CMK (cell line): ENCODE measurements around the gene PLEKHG7.
"Not testable (repeated sequence)": the region's sequence is repeated elsewhere in the genome, so short reads cannot be mapped to it uniquely, and the experiment has no call there.

Experiments
- DNase-seq: peaks from one replicate; pipeline ENCODE4 v3.0.0-alpha.2; 2010; ENCODE audit warnings: low read depth

The PLEKHG7 gene, protein sequence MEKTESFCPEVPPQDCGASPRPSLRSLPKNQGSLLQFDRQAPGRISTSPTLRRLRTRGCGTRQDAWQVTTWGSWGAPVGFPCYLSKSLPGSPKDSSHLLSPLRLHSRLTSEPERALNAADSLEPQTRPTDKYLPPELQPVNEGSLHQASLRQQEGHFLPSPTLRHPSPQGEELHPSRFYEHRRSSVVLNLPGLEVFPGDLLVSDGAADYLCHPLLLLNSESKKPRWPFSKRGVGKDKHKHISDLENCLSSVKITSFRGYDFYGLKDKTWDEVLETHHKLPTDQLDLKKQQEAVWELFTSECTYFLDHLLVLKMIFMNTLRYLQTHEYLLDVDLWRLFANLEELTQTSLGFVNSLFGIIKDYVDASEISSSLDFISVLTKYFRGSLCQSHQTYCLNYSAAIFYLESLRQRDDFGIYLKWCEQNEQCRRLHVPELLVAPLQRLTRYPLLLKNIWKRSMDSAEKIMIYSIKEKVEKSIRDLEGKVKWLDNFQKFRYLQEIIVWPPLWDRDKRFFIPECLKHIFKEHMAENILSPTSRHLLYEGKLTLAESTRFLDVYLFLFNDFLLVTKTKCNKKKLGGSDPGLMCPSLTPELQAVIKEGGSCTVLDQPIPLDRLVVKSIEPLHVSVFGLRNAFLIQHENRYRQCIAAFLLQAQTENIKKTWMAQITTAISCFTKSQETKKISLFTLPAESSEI

DNA sequence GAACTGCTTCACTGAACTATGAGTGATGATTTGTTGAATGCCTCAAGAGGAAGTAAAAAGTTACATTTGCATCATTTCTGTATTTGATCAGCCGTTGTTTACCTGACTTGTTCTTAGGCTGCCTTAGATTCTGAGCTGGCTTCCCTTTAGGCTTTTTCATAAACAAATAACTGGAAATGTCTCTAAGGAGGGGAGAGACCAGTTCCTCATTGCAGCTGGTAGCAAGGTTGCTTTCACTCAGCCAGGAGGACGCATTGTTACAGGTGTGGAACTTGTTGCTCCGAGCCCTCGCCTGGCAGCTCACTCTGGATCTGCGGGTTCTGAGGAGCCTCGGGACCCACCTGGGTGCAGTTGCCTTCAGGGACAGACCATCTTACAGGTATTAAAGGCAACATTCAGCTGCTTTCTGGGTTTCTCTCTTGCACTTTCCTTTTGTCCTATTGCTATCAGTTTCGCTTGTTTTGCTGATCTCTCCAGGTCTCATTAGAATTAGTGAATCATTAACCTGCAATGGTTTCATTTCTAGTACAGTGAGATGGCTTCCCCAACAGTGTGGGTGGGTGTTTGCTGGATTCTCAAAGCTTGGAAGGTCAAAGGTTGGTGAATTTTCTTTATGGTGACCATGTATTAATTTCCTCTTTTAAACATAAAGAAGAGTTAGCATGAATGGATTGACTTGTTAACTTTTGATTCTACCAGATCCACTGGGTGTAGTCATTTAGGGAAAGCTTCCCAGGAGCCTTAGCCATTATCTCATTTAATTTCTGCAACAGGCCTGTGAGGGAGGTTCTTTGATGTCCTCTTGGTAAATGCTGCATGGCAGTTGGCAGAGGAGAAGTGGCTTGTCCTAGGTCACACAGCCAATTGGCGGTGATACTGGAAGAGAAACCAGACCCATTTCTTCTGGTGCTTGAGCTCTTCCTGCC, at the start of gene PLEKHG7:
Gene PLEKHG7, plus strand, starts transcription at position 236 of the 926 bp plus-strand sequence. CDS start 3,643 bp downstream, outside the sequence.
- no peak for DNase-seq

DNA sequence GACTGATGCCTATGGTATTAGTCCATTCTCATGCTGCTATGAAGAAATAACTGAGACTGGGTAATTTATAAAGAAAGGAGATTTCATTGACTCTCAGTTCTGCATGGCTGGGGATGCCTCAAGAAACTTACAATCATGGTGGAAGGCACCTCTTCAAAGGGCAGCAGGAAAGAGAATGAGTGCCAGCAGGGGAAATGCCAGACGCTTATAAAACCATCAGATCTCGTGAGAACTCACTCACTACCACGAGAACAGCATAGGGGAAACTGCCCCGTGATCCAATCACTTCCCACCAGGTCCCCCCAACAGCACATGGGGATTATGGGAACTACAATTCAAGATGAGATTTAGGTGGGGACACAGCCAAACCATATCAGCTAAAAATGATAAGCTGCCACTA, 48.5 kb upstream of the PLEKHG7 start:
- DNase-seq: not testable (repeated sequence)

DNA sequence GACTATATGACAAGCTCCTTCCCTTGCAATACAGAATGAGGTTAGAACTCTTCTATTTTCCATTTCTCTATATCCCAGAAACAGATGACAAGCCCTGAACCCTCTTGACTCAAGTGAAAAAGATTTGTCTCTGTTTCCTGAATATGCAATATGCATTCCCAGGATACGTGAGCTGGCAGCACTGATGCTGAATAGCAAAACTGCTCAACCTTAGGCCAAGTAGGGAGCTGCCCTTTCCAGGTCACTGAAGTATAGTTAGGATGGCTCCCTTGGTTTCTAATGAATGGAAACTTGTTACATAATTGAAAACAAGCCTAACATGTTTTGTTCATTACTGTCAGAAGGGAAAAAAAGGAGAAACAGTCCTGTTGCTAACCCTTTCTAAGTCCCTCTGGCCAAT, 47.9 kb upstream of the PLEKHG7 start:
- no peak for DNase-seq

DNA sequence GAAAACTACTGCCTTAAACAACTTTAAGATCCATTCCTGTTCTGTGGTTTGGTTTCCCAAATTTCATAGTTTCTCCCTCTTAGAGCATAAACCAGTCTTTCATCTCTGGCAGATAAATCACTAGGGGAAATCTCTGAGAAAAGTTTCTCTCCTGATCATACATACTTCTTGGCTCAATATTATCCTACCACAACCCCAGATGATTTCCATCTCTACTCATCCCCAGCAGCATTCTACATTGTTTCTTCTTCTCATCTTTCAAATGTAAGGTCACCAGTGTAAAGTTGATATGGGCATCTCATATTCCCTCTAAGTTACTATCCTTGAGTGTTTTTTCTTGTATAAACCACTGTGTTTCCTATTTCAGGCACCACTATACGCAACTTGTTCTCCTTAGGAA, 45.9 kb upstream of the PLEKHG7 start:
- DNase-seq: no peak

DNA sequence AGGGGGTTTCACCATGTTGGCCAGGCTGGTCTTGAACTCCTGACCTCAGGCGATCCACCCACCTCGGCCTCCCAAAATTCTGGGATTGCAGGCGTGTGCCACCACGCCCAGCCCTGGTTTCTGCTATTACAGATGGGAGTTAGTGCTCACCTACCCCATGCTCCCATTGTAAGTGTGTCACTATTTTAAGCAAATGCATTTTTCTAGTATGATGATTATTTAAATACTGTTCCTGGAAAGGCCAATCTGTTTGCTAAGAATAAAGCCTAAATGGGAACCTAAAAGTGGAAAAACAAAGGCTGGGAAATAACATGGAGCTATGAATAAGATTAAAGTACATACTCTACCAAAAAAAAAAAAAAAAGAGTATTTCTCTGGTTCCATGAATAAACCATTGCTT, 45.0 kb upstream of the PLEKHG7 start:
- DNase-seq: no peak

DNA sequence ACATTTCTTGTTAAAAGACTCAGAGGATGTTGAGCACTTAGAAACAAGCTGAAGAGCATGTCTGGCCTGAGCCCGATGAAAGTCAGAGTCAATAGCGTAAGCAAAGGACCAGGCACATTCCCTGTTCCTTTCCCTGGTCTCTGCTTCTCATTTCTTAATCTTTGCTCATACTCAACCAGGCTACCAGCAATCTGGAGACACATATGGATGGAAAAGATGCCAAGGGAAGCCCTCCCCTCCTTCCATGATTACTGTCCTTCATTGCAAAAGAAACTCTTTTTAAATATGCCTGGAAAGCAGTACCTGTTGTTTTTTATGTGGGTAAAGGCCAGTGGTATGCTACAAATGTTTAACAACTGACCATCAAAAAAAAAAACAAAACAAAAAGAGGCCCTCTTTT, 44.2 kb upstream of the PLEKHG7 start:
- DNase-seq: no peak

DNA sequence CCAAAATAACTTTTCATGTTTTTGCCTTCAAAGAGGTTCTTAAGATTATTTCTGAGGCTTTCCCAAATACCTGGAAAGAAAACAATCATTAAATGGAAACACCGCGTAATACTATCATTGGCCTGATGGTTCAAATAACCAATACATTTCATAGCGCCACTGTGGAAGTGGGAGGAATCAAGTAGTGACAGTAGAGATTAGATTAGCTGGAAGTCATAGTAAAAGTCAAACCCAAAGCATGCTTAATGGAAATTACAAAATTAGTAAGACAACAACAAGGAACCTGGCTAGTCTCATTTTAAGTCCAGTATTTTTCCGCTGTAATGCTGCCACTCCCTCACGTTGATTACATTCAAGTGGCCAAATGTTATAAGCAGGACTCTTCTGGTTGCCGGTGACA, 41.5 kb upstream of the PLEKHG7 start:
- DNase-seq: no peak

DNA sequence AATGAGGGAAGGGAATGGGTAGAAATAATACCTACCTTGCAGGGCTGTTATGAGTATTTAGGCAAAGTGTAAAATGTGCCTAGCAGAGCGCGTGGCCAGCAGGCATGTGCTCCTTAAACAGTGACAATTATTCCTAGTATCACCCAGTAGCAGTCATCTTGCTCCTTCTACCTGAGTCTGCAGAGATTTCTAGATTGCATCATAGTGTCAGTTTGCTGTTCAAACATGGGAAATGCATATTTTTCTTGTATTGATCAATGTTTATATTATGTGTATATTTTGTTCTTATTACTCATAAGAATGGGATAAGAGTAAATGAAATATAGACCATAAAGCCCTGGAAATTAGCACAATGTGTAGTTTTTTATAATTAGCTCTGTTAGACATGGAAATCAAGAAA, 37.3 kb upstream of the PLEKHG7 start:
- no peak for DNase-seq

DNA sequence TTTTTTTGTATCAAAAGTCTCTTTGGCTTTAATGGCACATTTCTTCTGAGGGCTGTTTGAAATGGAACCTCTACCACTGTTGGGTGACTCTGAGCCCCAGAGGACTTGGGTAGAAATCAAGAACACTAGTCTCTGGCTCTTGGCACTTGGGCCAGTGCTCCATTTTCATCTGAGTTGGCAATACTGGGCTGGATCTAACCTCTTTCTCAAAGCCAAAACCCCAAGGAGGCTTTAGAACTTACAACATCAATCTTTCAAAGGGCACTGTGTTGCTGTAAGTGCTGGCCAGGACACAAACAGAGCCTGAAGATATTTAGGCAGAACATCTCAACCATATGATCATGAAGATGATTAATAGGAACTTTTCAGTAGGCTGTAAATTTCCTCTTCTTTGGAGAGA, 34.0 kb upstream of the PLEKHG7 start:
- DNase-seq: no peak

DNA sequence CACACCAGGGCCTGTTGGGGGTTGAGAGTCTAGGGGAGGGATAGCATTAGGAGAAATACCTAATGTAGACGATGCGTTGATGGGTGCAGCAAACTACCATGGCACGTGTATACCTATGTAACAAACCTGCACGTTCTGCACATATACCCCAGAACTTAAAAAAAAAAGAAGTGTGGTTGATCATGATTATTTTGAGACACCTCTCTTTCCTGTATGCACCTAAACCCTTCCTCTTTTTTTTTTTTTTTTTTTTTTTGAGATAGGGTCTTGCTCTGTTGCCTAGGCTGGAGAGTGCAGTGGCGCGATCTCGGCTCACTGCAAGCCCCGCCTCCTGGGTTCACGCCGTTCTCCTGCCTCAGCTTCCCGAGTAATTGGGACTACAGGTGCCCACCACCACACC, 31.3 kb upstream of the PLEKHG7 start:
- DNase-seq: not testable (repeated sequence)

DNA sequence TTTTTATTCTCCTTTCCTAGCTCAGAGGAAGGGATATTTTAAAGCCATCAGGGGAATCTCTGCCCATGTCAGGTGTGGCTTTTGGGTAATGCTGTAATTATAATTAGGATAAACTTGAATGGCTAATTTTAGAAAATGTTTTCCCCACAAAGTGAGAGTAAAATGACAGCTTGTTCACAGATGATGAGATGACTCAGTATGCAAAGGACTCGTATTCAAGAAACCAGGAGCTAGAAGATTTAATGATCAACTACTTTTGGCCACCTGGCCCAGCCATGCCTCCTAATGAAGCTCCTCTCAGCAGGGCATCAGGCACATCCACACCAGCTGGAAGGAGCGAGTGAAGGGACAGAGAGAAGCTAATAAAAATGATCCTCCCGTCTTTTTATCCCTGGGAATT, 29.0 kb upstream of the PLEKHG7 start:
- no peak for DNase-seq

DNA sequence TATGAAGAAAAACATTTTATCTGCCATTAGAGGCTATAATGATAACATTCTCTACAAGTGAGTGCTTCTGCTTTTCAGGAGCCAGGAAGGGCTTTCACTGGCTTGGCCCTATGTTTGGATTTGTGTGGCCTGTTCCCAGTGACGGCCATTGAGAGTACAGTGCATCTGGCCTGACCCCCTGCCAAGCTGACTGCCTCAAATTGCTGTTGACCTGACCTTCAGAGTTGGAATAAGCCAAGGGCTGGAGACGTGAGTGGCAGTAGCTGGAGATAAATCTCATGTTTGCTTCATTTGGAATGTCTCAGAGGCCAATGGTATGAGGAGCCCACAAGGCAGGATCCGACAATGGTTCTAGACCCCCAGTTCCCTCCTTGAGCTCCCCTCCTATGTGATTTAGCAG, 28.3 kb upstream of the PLEKHG7 start:
- no peak for DNase-seq

DNA sequence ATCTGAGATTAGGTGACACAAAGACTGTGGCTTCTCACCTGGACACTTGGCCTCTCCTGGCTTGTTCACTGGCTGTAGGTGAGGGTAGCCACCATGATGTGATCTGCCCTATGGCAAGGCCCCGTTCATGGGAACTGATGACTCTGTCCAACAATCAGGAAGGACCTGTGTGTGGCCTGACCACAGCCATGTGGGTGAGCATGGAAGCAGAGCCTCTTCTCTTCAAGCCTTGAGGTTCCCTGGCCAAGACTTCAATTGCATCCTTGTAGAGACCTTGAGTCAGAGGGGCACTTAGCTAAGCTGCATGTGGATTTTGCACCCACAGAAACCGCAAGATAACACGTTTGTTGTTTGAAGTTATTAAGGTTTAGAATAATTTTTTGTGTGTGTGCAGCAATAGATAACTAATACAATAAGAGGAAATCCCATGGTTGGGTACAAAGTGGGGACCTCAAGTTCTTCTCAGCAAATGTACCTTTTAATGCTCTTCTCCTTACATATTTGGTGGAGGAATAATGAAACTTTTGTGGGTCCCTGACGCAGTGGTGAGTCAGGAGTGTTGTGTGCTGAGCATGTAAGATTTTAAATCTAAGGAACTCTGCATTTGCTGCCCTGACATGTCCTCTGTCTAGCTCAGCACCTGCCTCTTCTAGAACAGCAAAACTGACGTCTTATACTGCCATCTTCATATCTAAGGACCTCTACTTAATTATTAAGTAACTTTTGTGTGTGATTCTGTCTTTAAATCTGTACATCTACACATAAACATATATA, 27.5 kb upstream of the PLEKHG7 start:
- no peak for DNase-seq

DNA sequence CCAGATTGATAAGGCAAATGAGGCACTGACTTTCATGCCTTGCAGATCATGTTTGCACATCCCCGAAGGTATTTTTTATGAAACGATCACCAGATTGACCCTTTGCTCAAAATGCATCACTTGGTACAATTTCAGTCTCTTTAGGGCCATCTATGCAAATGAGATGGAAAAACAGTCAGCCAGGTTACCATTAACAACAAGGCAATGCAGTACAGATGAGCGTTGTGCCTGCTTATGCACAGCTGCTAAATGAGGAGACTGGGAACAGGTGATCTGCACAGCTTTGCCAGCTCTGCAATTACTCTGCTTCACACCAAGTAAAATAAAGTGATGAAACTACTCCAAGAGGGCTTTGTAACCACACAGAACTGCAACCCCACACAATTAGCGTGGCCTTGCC, 26.1 kb upstream of the PLEKHG7 start:
- DNase-seq: no peak

DNA sequence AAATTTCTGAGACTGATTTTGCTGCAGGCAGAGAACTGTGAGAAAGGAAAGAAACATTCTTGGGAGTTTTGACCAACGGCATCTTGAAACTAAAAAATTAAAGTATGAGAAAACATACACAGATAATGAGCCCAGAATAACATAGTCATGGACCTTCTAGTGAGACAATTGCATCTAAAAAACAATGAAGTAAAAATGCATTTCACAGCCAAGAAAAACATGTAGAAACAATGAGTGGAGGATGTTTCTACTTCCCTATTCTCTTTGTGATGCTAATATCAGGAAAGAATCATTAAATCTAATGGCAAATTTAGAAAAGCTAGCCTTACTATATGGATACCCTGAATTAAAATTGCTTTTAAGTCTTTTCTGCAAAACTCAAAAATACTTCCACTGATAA, 12.2 kb upstream of the PLEKHG7 start:
- no peak for DNase-seq

DNA sequence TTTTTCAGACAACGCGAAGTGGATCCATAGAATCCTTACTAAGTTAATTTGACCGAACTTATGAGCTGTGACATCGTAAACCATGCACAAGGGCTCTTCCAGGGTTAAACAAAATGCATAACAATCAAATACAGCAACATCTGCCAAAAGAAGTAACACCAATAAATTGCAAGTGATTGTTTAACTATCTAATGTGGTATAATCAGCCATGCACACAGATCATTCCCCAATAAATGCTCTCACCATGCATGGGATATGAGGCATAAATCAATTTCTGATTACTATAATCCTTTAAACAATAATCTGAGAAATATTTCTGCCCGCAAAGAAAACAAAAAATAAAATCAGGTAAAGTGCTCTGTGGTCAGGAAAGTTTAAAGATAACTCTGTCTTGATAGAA, 7.7 kb upstream of the PLEKHG7 start:
- DNase-seq: no peak

DNA sequence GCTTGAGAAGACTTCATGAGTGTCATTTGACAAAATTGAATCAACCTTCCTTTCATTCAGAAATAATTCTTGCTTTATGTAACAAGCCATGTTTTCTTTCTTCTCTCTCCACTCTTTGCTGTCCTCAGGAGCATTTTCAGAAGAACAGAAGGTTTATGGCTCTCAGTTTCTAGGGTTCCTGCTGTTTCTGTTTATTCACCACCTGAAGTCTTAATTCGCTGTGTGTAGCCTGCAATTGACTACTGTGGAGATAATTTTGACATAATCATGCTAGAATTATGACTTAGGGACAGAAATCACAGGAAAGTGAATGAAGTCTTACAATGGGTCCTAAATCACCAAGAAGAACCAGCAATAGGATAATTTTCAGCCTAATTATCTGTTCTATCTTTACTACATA, 7.2 kb upstream of the PLEKHG7 start:
- DNase-seq: no peak

DNA sequence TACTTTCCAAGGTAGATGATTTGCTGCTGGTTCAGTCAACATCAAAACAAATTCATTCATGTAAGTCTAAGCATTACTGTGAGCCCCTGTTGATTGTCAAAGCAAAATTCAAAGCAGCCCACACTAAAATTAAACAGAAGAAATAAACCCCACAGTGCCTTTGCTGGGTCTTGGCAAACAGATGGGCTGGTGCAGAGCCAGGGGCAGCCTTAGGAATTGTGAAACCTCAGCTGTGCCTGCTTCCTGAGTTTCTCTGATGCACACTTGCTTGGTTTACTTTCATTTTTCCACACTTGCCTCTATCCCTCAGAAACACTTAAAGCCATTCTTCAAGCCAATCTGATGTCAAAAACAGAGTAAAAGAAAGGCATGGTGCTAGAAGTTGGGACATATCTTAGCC, 6.6 kb upstream of the PLEKHG7 start:
- DNase-seq: no peak

DNA sequence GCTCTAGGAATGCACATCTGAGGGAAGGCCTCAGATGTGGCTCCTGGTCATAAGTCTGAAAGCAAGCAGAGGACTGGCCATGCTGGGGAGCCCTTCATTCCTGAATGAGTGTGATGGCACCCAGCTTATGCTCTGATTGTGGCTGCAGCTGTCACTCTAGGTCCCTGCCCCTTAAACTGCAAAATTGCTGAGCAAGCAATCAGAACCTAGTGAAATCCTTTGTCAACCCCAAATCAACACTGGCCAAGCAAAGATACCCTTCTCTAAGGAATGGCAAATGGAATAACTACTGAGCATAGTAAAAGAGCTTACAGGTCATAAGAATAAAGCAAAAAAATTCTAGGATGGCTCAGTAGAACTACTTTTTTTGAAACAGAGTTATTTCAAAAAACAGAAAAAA, 4.3 kb upstream of the PLEKHG7 start:
- no peak for DNase-seq

DNA sequence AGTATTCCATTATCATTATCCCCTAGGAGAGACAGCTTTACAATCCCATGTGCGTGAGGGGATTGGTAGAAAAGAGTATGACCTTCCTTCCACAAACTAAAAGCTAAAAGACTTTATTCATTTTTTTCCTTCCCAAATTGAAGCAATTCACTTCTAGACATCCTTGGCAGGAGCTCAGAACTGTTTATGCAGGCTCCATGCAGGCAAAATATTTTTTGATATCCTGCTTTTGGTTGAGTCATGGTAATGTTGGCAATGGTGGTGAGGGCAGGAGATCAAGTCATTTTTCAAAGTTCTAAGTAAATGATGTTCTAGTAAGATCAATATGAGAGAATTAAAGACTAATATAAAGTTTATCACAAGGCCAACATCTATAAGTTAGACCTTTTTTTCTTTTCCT, 1.3 kb upstream of the PLEKHG7 start:
- no peak for DNase-seq

DNA sequence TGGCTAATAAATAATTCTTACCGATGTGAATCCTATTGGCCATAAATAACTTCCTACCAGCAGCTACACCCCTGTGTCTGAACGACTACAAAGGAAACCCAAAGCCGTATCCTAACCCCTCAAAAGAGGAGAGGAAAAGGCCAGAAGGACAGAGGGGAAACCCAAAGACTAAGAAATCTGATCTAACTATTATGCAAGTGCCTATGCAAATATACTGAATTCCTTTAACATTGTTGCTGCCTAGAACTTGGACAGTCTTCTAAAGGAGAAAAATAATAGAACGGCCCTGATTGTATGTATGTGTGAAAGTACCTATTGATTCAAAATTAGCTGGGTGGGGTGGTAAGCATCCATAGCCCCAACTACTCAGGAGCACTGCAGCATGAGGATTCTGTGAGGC, 997 bp downstream of the PLEKHG7 start:
- DNase-seq: no peak

DNA sequence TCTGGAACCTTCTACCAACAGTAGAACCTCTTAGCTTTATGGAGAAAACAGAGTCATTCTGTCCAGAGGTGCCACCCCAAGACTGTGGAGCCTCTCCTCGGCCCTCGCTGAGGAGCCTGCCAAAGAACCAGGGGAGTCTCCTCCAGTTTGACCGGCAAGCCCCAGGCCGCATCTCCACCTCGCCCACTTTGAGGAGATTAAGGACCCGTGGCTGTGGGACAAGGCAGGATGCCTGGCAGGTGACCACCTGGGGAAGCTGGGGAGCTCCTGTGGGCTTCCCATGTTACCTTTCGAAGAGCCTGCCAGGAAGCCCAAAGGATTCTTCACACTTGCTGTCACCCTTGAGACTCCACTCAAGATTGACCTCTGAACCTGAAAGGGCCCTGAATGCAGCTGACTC, 3.8 kb downstream of the PLEKHG7 start:
- DNase-seq: no peak
